WTC11 (cell line): ENCODE data around the gene HELB. TPM values are rescaled to one million over a fixed set of nuclear protein-coding genes. Genes with fewer than 3 reads are reported as not detected.

Experiments used
- ATAC-seq: fragments of 200-7000 bp; cut with Tn5 transposase; 2 replicates; pipeline ENCODE4 v1.10.0; 2021; ENCODE audit warnings: mild to moderate bottlenecking, moderate library complexity
- CTCF ChIA-PET: fragments of 300-600 bp; sonication (Branson Sonifier 250); formaldehyde crosslinking; loops from one replicate; lab custom pipeline; 2021; ENCODE audit warnings: antibody characterized with exemption; lab: Charles Lee
- POLR2A ChIA-PET: fragments of 350-600 bp; sonication (Branson Sonifier 250); formaldehyde crosslinking; loops from one replicate; lab custom pipeline; 2021; ENCODE audit warnings: antibody characterized with exemption; lab: Charles Lee
- DNase-seq: peaks from one replicate; pipeline ENCODE4 v3.0.0; 2021; ENCODE audit warnings: low spot score
- H3K27ac Mint-ChIP-seq: 2 replicates; pipeline ENCODE4 v1.8.0; 2021; ENCODE audit warnings: mixed read lengths
- H3K27me3 Mint-ChIP-seq: 2 replicates; pipeline ENCODE4 v1.8.0; 2021; ENCODE audit warnings: low read depth, mild to moderate bottlenecking, moderate library complexity, mixed read lengths
- H3K36me3 Mint-ChIP-seq: 2 replicates; pipeline ENCODE4 v1.8.0; 2021; ENCODE audit warnings: mixed read lengths
- H3K4me1 Mint-ChIP-seq: 2 replicates; pipeline ENCODE4 v1.8.0; 2022; ENCODE audit warnings: mixed read lengths
- H3K4me3 Mint-ChIP-seq: 2 replicates; pipeline ENCODE4 v1.8.0; 2021; ENCODE audit warnings: mild to moderate bottlenecking, moderate library complexity, mixed read lengths
- H3K9me3 Mint-ChIP-seq: 2 replicates; pipeline ENCODE4 v1.8.0; 2021; ENCODE audit warnings: mixed read lengths
- AFF4 ChIP-seq: sonication (generic); formaldehyde crosslinking; IDR thresholded peaks from 2 replicates; pipeline ENCODE4 v1.8.1; 2023; ENCODE audit warnings: mild to moderate bottlenecking, missing genetic modification reagents, borderline replicate concordance
- AR ChIP-seq: fragments of 250-450 bp; sonication (Bioruptor Pico); IDR thresholded peaks from 2 replicates; pipeline ENCODE4 v1.9.0; 2021; ENCODE audit warnings: mild to moderate bottlenecking
- ARID4B ChIP-seq: sonication (generic); formaldehyde crosslinking; IDR thresholded peaks from 2 replicates; pipeline ENCODE4 v1.8.0; 2023; ENCODE audit warnings: missing genetic modification reagents, mild to moderate bottlenecking, borderline replicate concordance
- ATF2 ChIP-seq: sonication (generic); formaldehyde crosslinking; IDR thresholded peaks from 2 replicates; pipeline ENCODE4 v1.8.1; 2022; ENCODE audit warnings: low read depth, missing genetic modification reagents, borderline replicate concordance
- EMX1 ChIP-seq: fragments of 250-450 bp; sonication (Bioruptor Pico); IDR thresholded peaks from 2 replicates; pipeline ENCODE4 v1.8.0; 2021; ENCODE audit warnings: mild to moderate bottlenecking
- ETV6 ChIP-seq: sonication (generic); formaldehyde crosslinking; IDR thresholded peaks from 2 replicates; pipeline ENCODE4 v1.8.1; 2022; ENCODE audit warnings: mild to moderate bottlenecking, missing genetic modification reagents
- FOXJ3 ChIP-seq: sonication (generic); formaldehyde crosslinking; IDR thresholded peaks from 2 replicates; pipeline ENCODE4 v1.9.0; 2021; ENCODE audit warnings: missing genetic modification reagents, mild to moderate bottlenecking, borderline replicate concordance
- HMGXB4 ChIP-seq: sonication (generic); formaldehyde crosslinking; IDR thresholded peaks from 2 replicates; pipeline ENCODE4 v1.8.1; 2023; ENCODE audit warnings: mild to moderate bottlenecking, moderate library complexity, missing genetic modification reagents
- MLX ChIP-seq: sonication (generic); formaldehyde crosslinking; IDR thresholded peaks from 2 replicates; pipeline ENCODE4 v1.8.1; 2023; ENCODE audit warnings: mild to moderate bottlenecking, missing genetic modification reagents, moderate library complexity
- NFE2L1 ChIP-seq: sonication (generic); formaldehyde crosslinking; IDR thresholded peaks from 2 replicates; pipeline ENCODE4 v1.8.1; 2023; ENCODE audit warnings: missing genetic modification reagents
- NR1H2 ChIP-seq: sonication (generic); formaldehyde crosslinking; IDR thresholded peaks from 2 replicates; pipeline ENCODE4 v1.9.0; 2021; ENCODE audit warnings: mild to moderate bottlenecking, moderate library complexity, missing genetic modification reagents
- TCF7 ChIP-seq: sonication (generic); formaldehyde crosslinking; IDR thresholded peaks from 2 replicates; pipeline ENCODE4 v1.8.0; 2022; ENCODE audit warnings: mild to moderate bottlenecking, low read depth, missing genetic modification reagents, moderate library complexity
- USF1 ChIP-seq: sonication (generic); formaldehyde crosslinking; IDR thresholded peaks from 2 replicates; pipeline ENCODE4 v1.8.0; 2022; ENCODE audit warnings: mild to moderate bottlenecking, missing genetic modification reagents
- ZNF232 ChIP-seq: sonication (generic); formaldehyde crosslinking; IDR thresholded peaks from 2 replicates; pipeline ENCODE4 v1.8.0; 2022; ENCODE audit warnings: mild to moderate bottlenecking, missing genetic modification reagents
- ZNF281 ChIP-seq: sonication (generic); formaldehyde crosslinking; IDR thresholded peaks from 2 replicates; pipeline ENCODE4 v1.8.0; 2023; ENCODE audit warnings: mild to moderate bottlenecking, missing genetic modification reagents
- total RNA-seq: library from RNA; stranded (reverse); gene quantifications from 3 replicates; pipeline ENCODE4 v1.2.3, GENCODE V29; 2021

Gene HELB
- total RNA-seq, 1 experiment from 2014 or later = 9.7 TPM

- POLR2A ChIA-PET = no interaction called here
- TF ChIP-seq HMGXB4 (CRISPR knock-in tag) = no peak
- no peak for TF ChIP-seq ARID4B (CRISPR knock-in tag)
- TF ChIP-seq NFE2L1 (CRISPR knock-in tag) = no peak
- no peak for TF ChIP-seq ZNF281 (CRISPR knock-in tag)
- no peak for TF ChIP-seq ETV6 (CRISPR knock-in tag)
- TF ChIP-seq TCF7 (CRISPR knock-in tag) = no peak
- no peak for TF ChIP-seq AR (CRISPR knock-in tag)
- no peak for TF ChIP-seq ATF2 (CRISPR knock-in tag)
- TF ChIP-seq NR1H2 (CRISPR knock-in tag) = no peak
- TF ChIP-seq FOXJ3 = no peak
- no peak for TF ChIP-seq ZNF232 (CRISPR knock-in tag)
- no peak overlapping the region for H3K27ac Mint-ChIP-seq
- no peak overlapping the region for H3K4me3 Mint-ChIP-seq
- DNase-seq (no peak), ATAC-seq (no peak)
- no peaks in the 10 kb centered on the region for H3K4me1 Mint-ChIP-seq
- CTCF ChIA-PET = no interaction called here
- H3K27me3 Mint-ChIP-seq = no peaks in the 10 kb centered on the region
- no peaks in the 10 kb centered on the region for H3K9me3 Mint-ChIP-seq
- H3K36me3 Mint-ChIP-seq = no peaks in the 10 kb centered on the region
Observed at GRCh38 chr12:66288121-66288520, 14.2 kb upstream of the HELB start.

GRCh38 chr12:66289485-66289884, 12.8 kb upstream of the HELB start:
- ChIA-PET POLR2A (no interaction called here), CTCF (no interaction called here)
- DNase-seq (no peak), ATAC-seq (no peak)
- Mint-ChIP-seq H3K9me3 (no peaks in the 10 kb centered on the region), H3K27ac (no peak overlapping the region), H3K36me3 (no peaks in the 10 kb centered on the region), H3K27me3 (no peaks in the 10 kb centered on the region), H3K4me1 (no peaks in the 10 kb centered on the region), H3K4me3 (no peak overlapping the region)
- TF ChIP-seq MLX = no peak
- no peak for TF ChIP-seq AFF4 (CRISPR knock-in tag)
- TF ChIP-seq USF1 = no peak
- no peak for TF ChIP-seq EMX1
